A673 (cell line): ENCODE data around the gene KCTD5. TPM values are rescaled to one million over a fixed set of nuclear protein-coding genes. Genes with fewer than 3 reads are reported as not detected.

Source experiments
- BruUV-seq: library from RNA; stranded (reverse); fragments of 400-500 nt; replicated peaks from 2 replicates; lab custom pipeline; 2021; lab: Mats Ljungman, UMichigan
- CTCF ChIA-PET: fragments of 300-600 bp; sonication (Branson Sonifier 250); formaldehyde crosslinking; loops from one replicate; lab custom pipeline; 2022; ENCODE audit warnings: antibody characterized with exemption; lab: Charles Lee
- POLR2A ChIA-PET: fragments of 300-600 bp; sonication (Branson Sonifier 250); formaldehyde crosslinking; loops from one replicate; lab custom pipeline; 2022; ENCODE audit warnings: antibody characterized with exemption; ENCODE audit not compliant: low non-redundant PET; lab: Charles Lee
- DNase-seq: peaks from one replicate; pipeline ENCODE4 v3.0.0-alpha.2; 2015; ENCODE audit warnings: low spot score
- H3K27ac ChIP-seq: fragments of 200-600 bp; sonication (generic); 2 replicates; pipeline ENCODE4 v1.5.1; 2016; ENCODE audit warnings: mixed run types, low read depth, mild to moderate bottlenecking, mixed read lengths, antibody characterized with exemption, low read length; ENCODE audit not compliant: poor library complexity, severe bottlenecking
- H3K27me3 ChIP-seq: fragments of 200-600 bp; sonication (generic); replicated peaks from 2 replicates; pipeline ENCODE4 v1.6.1; 2017; ENCODE audit warnings: mixed run types, low read depth, mild to moderate bottlenecking, mixed read lengths, antibody characterized with exemption, low read length; ENCODE audit not compliant: insufficient read depth, poor library complexity
- H3K36me3 ChIP-seq: fragments of 200-600 bp; sonication (generic); 2 replicates; pipeline ENCODE4 v1.6.1; 2016; ENCODE audit warnings: mixed run types, mild to moderate bottlenecking, mixed read lengths, antibody characterized with exemption, low read length; ENCODE audit not compliant: insufficient read depth, poor library complexity, severe bottlenecking
- H3K4me1 ChIP-seq: fragments of 200-600 bp; sonication (generic); 2 replicates; pipeline ENCODE4 v1.6.1; 2017; ENCODE audit warnings: mixed run types, mild to moderate bottlenecking, mixed read lengths, antibody characterized with exemption, low read length; ENCODE audit not compliant: insufficient read depth, poor library complexity, severe bottlenecking
- H3K4me3 ChIP-seq: fragments of 200-600 bp; sonication (generic); 2 replicates; pipeline ENCODE4 v1.5.1; 2016; ENCODE audit warnings: low read depth, mixed run types, mild to moderate bottlenecking, mixed read lengths, low read length; ENCODE audit not compliant: poor library complexity, severe bottlenecking
- H3K9me3 ChIP-seq: fragments of 200-600 bp; sonication (generic); 2 replicates; pipeline ENCODE4 v1.6.1; 2016; ENCODE audit warnings: mixed run types, low read depth, mild to moderate bottlenecking, mixed read lengths, antibody characterized with exemption, low read length; ENCODE audit not compliant: poor library complexity, severe bottlenecking
- EZH2 ChIP-seq: fragments of 200-600 bp; sonication (generic); IDR thresholded peaks from 2 replicates; pipeline ENCODE4 v1.6.1; 2017; ENCODE audit warnings: borderline replicate concordance, low read depth, mild to moderate bottlenecking, mixed read lengths, antibody characterized with exemption, low read length; ENCODE audit not compliant: poor library complexity, severe bottlenecking
- intact Hi-C: fragments of 100-400 bp; cut with micrococcal nuclease; formaldehyde crosslinking; loops from one replicate; pipeline ENCODE4 v1.10.0; 2022; ENCODE audit not compliant: unreplicated experiment
- total RNA-seq: library from RNA; stranded (reverse); gene quantifications from 2 replicates; pipeline ENCODE4 v1.2.3, GENCODE V29; 2021
- TF ChIP-seq, protein P1 (sequence below): fragments of 300-800, 200-600 bp; sonication (generic); conservative IDR thresholded peaks from 2 replicates; pipeline ENCODE4 v1.5.1; 2017; ENCODE audit warnings: low read depth, mild to moderate bottlenecking, antibody characterized with exemption, low read length, moderate library complexity, mixed read lengths

The KCTD5 gene
- total RNA-seq, 1 experiment from 2014 or later: 35.6 TPM

DNA sequence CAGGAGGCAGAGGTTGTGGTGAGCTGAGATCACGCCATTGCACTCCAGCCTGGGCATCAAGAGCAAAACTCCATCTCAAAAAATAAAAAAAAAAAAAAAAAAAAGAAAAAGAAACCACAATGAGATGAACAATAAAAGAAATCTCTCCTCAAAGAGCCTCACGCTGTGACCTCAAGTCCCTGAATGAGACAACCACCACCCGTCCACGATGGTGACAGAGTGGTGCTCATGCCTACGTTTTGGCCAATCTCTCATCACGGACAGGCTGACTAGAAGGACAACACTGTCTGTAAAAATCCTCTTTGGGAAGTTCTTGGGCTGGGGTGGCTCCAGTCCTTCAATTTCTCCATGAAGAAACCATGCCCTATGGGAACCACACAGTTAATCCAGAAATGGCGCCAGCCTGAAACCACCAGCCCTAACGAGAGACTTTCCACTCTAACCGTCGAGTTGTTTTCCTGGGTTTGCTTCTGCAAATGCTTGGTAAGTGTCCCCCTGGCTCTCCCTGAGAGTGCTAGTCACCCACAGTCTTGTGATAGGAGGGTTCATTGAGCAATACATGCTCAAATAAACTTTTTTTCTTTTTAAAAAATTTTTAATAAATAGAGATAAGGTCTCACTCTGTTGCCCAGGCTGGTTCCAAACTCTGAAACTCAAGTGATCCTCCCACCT lies 52.7 kb downstream of the KCTD5 start:
- H3K4me3 ChIP-seq: no peak overlapping the region
- no TSS peak for BruUV-seq
- no peaks in the 10 kb centered on the region for H3K36me3 ChIP-seq
- TF ChIP-seq, protein P1, sequence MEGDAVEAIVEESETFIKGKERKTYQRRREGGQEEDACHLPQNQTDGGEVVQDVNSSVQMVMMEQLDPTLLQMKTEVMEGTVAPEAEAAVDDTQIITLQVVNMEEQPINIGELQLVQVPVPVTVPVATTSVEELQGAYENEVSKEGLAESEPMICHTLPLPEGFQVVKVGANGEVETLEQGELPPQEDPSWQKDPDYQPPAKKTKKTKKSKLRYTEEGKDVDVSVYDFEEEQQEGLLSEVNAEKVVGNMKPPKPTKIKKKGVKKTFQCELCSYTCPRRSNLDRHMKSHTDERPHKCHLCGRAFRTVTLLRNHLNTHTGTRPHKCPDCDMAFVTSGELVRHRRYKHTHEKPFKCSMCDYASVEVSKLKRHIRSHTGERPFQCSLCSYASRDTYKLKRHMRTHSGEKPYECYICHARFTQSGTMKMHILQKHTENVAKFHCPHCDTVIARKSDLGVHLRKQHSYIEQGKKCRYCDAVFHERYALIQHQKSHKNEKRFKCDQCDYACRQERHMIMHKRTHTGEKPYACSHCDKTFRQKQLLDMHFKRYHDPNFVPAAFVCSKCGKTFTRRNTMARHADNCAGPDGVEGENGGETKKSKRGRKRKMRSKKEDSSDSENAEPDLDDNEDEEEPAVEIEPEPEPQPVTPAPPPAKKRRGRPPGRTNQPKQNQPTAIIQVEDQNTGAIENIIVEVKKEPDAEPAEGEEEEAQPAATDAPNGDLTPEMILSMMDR: no peak
- TF ChIP-seq EZH2: no peak
- no peaks in the 10 kb centered on the region for H3K9me3 ChIP-seq
- ChIA-PET POLR2A (no interaction called here), CTCF (no interaction called here)
- intact Hi-C loops: no loop called here
- H3K27ac ChIP-seq: no peak overlapping the region
- no peaks in the 10 kb centered on the region for H3K27me3 ChIP-seq
- no peaks in the 10 kb centered on the region for H3K4me1 ChIP-seq
- DNase-seq: no peak

DNA sequence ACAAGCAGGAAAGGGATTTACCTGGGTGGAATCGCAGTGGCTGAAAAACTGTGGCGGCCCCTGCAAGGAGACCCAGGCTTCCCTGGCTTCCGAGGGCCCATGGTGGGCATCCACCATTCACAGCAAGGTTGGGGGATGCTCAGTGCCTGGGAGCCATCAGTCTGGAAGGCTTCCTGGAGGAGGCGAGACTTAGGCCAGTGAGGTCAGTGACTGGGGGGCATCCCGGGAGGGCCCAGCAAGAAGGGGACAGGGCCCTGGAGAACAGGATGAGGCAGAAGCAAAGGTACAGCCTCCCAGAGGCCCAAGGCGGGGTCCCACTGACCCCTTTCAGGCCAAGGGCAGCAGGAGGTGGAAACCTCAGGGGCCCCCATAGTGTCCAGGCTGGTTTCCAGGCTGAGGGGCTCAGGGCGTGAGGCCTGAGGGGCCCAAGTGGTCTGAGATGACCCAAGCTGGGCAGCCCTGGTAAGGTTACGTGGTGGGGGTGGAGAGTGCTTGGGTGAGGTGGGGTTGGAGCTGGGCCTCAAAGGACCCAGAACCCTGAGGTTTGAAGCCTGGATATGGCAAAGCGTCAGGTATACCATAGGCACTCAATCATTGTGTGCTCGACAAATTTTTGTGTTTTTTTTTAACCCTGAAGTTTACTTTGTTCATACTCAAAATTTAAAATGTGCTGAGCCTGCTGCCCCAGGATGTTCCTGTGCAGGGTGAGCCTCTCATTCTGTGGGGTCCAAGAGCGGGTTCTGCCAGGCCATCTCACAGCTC lies 54.3 kb downstream of the KCTD5 start:
- H3K27ac ChIP-seq: no peak overlapping the region
- H3K9me3 ChIP-seq: no peaks in the 10 kb centered on the region
- ChIA-PET CTCF (no interaction called here), POLR2A (no interaction called here)
- intact Hi-C loops: no loop called here
- H3K36me3 ChIP-seq: no peaks in the 10 kb centered on the region
- H3K27me3 ChIP-seq: no peaks in the 10 kb centered on the region
- no peak for TF ChIP-seq EZH2
- H3K4me3 ChIP-seq: no peak overlapping the region
- DNase-seq: no peak
- BruUV-seq: no TSS peak
- H3K4me1 ChIP-seq: no peaks in the 10 kb centered on the region

DNA sequence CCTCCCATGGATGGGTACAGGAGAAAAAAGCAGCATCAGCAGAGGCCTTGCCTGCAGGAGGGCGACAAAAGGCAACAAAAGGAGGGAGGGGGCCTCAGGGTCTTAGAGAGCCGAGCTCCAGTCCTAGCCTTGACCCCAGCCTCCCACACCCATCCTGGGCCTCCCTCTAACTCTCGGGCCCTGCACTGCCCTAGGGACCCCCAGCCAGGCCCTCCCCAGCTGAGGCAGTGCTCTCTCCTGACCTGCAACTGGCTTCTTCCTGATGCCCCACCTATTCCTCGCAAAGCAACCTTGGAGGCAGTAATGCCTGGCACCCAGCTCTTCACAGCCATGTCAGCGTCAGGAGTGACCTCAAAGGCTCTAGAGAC lies 54.9 kb downstream of the KCTD5 start:
- ChIA-PET POLR2A (no interaction called here), CTCF (no interaction called here)
- no peaks in the 10 kb centered on the region for H3K4me1 ChIP-seq
- no peaks in the 10 kb centered on the region for H3K9me3 ChIP-seq
- BruUV-seq: no TSS peak
- no peak overlapping the region for H3K27ac ChIP-seq
- intact Hi-C loops: no loop called here
- no peak for TF ChIP-seq EZH2
- H3K36me3 ChIP-seq: no peaks in the 10 kb centered on the region
- no peaks in the 10 kb centered on the region for H3K27me3 ChIP-seq
- no peak for DNase-seq
- no peak overlapping the region for H3K4me3 ChIP-seq

DNA sequence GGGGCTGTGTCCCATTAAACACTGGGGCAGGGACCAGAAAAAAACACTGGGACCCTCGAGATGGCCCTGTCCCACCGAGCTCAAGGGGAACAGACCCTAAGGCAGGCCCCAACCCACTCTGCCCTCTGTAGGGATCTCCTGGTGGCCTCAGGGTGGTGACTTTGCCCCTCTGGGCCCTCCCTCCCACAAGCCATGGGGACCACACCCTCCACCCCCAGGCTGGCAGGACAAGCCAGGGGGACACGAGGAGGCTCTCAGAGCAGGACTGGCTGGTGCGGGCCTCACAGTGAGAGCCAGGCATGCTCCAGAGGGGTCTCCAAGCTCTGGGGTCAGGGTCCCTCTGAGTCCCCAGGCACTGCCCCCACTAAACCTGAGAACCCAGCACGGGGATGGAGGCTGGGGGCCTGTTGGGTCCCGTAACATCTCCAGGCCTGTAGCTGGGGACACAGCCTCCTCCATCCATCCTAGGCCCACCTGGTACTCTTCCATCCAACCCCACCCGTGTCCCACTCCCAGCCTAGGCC lies 55.6 kb downstream of the KCTD5 start:
- TF ChIP-seq EZH2: no peak
- TF ChIP-seq, protein P1: no peak
- H3K4me1 ChIP-seq: no peaks in the 10 kb centered on the region
- H3K27ac ChIP-seq: no peak overlapping the region
- H3K9me3 ChIP-seq: no peaks in the 10 kb centered on the region
- H3K36me3 ChIP-seq: no peaks in the 10 kb centered on the region
- no peak for DNase-seq
- ChIA-PET CTCF (no interaction called here), POLR2A (interaction anchor here (0.5 kb wide), 1 partner anchor 15 kb away, joined by 4 read pairs; the partner anchor contains the start of gene SRRM2)
- intact Hi-C loops: no loop called here
- H3K27me3 ChIP-seq: no peaks in the 10 kb centered on the region
- no peak overlapping the region for H3K4me3 ChIP-seq
- no TSS peak for BruUV-seq
